Caco-2 (cell line): ENCODE data around the gene ANKDD1A. TPM values are rescaled to one million over a fixed set of nuclear protein-coding genes. Genes with fewer than 3 reads are reported as not detected.

Experiments used
- BruUV-seq: library from RNA; stranded (reverse); fragments of 400-500 nt; replicated peaks from 2 replicates; lab custom pipeline; 2021; lab: Mats Ljungman, UMichigan
- CTCF ChIA-PET: fragments of 300-600 bp; sonication (Branson Sonifier 250); formaldehyde crosslinking; loops from one replicate; lab custom pipeline; 2022; ENCODE audit warnings: antibody characterized with exemption; lab: Charles Lee
- POLR2A ChIA-PET: fragments of 300-600 bp; sonication (Branson Sonifier 250); formaldehyde crosslinking; loops from one replicate; lab custom pipeline; 2022; ENCODE audit warnings: antibody characterized with exemption; lab: Charles Lee
- DNase-seq, 2 experiments: peaks; one replicate each; pipeline versions ENCODE4 v3.0.0 to v3.0.0-alpha.2; 2020 to 2022
- H3K27me3 ChIP-seq: replicated peaks from 2 replicates; pipeline ENCODE4 v1.6.0; 2011; ENCODE audit warnings: low read length; ENCODE audit not compliant: control insufficient read depth, insufficient read depth
- H3K36me3 ChIP-seq: 2 replicates; pipeline ENCODE4 v1.5.1; 2011; ENCODE audit warnings: low read length; ENCODE audit not compliant: control insufficient read depth, insufficient read depth
- H3K4me1 ChIP-seq: fragments of 250-450 bp; sonication (Bioruptor Pico); 2 replicates; pipeline ENCODE4 v1.5.1; 2020; ENCODE audit warnings: mild to moderate bottlenecking
- H3K4me3 ChIP-seq: 2 replicates; pipeline ENCODE4 v1.5.1; 2011; ENCODE audit warnings: low read depth, mild to moderate bottlenecking, control low read depth, low read length
- H3K9me3 ChIP-seq: fragments of 250-450 bp; sonication (Bioruptor Pico); 2 replicates; pipeline ENCODE4 v1.5.1; 2020; ENCODE audit warnings: mild to moderate bottlenecking, moderate library complexity
- H3K27ac Mint-ChIP-seq: one replicate; pipeline ENCODE4 v1.8.0; 2022; ENCODE audit warnings: mixed read lengths; ENCODE audit not compliant: unreplicated experiment
- H3K27me3 Mint-ChIP-seq: one replicate; pipeline ENCODE4 v1.8.0; 2022; ENCODE audit warnings: mixed read lengths; ENCODE audit not compliant: insufficient read depth, unreplicated experiment
- H3K36me3 Mint-ChIP-seq: one replicate; pipeline ENCODE4 v1.8.0; 2022; ENCODE audit warnings: mild to moderate bottlenecking, mixed read lengths; ENCODE audit not compliant: insufficient read depth, unreplicated experiment
- H3K4me1 Mint-ChIP-seq: one replicate; pipeline ENCODE4 v1.8.0; 2022; ENCODE audit warnings: low read depth, mixed read lengths; ENCODE audit not compliant: unreplicated experiment
- H3K4me3 Mint-ChIP-seq: one replicate; pipeline ENCODE4 v1.8.0; 2022; ENCODE audit warnings: mild to moderate bottlenecking, moderate library complexity, mixed read lengths; ENCODE audit not compliant: unreplicated experiment
- H3K9me3 Mint-ChIP-seq: one replicate; pipeline ENCODE4 v1.8.0; 2022; ENCODE audit warnings: mixed read lengths; ENCODE audit not compliant: unreplicated experiment
- CTCF ChIP-seq, 2 experiments: fragments of 200-600 bp in 1 of 2; IDR thresholded peaks; 1 replicate in 1 of 2; 2 replicates in 1 of 2; pipeline versions ENCODE4 v1.5.1 to v1.8.0; 2011 to 2022; ENCODE audit warnings: antibody characterized with exemption in 1 of 2, control low read depth in 1 of 2, inconsistent platforms in 1 of 2, low read depth in 1 of 2, low read length in 1 of 2, mild to moderate bottlenecking in 1 of 2, moderate library complexity in 1 of 2; ENCODE audit not compliant: insufficient read depth in 1 of 2, severe bottlenecking in 1 of 2, unreplicated experiment in 1 of 2
- intact Hi-C: fragments of 100-400 bp; cut with micrococcal nuclease; formaldehyde crosslinking; loops from one replicate; pipeline ENCODE4 v1.10.0; 2022; ENCODE audit not compliant: unreplicated experiment
- total RNA-seq: library from RNA; stranded (reverse); gene quantifications from 2 replicates; pipeline ENCODE4 v1.2.3, GENCODE V29; 2022

Gene ANKDD1A
- total RNA-seq, 1 experiment from 2014 or later = 1.6 TPM

DNA sequence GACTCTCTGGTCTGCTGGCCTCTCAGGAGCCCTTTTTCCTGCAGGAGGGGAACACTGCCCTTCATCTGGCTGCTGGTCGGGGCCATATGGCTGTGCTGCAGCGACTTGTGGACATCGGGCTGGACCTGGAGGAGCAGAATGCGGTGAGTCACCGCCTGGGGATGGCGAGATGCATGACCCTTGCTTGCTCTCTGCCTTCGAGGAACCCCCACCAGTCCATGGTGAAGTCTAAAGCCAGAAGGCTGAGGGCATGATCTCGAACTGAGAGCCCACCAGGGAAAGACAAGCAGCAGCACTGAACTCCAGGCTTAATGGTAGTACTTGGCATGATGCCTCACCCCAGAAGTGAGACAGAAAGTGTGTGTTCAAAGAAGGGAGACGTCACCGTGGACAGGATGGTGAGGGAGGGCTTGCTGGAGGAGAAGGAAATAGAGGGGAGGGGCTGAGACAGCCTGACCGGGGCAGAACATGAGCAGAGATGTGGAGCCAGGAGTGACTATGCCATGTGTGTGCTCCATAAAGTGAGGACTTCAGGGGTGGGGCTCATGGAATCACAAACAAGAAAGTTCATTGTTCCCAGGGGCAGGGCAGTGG is 19.2 kb downstream of the ANKDD1A start:
- H3K9me3 Mint-ChIP-seq = no peaks in the 10 kb centered on the region
- no peaks in the 10 kb centered on the region for H3K36me3 Mint-ChIP-seq
- Histone ChIP-seq H3K9me3 (no peaks in the 10 kb centered on the region), H3K4me3 (no peak overlapping the region), H3K4me1 (no peaks in the 10 kb centered on the region), H3K27me3 (no peaks in the 10 kb centered on the region), H3K36me3 (no peaks in the 10 kb centered on the region)
- no TSS peak for BruUV-seq
- no peak overlapping the region for H3K4me3 Mint-ChIP-seq
- DNase-seq = no peak
- ChIA-PET POLR2A (no interaction called here), CTCF (no interaction called here)
- H3K4me1 Mint-ChIP-seq = no peaks in the 10 kb centered on the region
- no peak for TF ChIP-seq CTCF (IDR thresholded peaks at IDR 0.05; ENCODE audit: insufficient read depth in 1 of 2, low read depth in 1 of 2, low read length in 1 of 2, severe bottlenecking in 1 of 2, unreplicated experiment in 1 of 2)
- no peaks in the 10 kb centered on the region for H3K27me3 Mint-ChIP-seq
- intact Hi-C loops = no loop called here
- no peak overlapping the region for H3K27ac Mint-ChIP-seq

DNA sequence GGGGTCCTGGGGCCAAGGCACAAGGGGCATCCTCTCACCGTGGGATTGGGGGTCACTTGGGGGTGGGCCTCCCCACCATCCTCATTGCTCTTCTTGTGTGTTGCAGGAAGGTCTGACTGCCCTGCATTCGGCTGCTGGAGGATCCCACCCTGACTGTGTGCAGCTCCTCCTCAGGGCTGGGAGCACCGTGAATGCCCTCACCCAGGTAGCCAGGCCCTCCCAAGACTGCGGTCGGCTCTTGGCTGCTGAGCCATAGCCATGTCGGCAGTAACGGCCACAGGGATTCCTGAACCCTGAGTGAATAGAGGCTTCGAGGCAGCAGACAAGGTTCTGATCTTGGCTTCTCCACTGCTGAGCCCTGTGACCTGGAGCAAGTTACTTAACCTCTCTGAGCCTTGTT is 19.7 kb downstream of the ANKDD1A start:
- DNase-seq = no peak
- Mint-ChIP-seq H3K27me3 (no peaks in the 10 kb centered on the region), H3K9me3 (no peaks in the 10 kb centered on the region), H3K36me3 (no peaks in the 10 kb centered on the region), H3K4me1 (no peaks in the 10 kb centered on the region), H3K27ac (no peak overlapping the region), H3K4me3 (no peak overlapping the region)
- no peak for TF ChIP-seq CTCF (IDR thresholded peaks at IDR 0.05; ENCODE audit: insufficient read depth in 1 of 2, low read depth in 1 of 2, low read length in 1 of 2, severe bottlenecking in 1 of 2, unreplicated experiment in 1 of 2)
- H3K4me1 ChIP-seq = no peaks in the 10 kb centered on the region
- H3K36me3 ChIP-seq = no peaks in the 10 kb centered on the region
- no TSS peak for BruUV-seq
- intact Hi-C loops = no loop called here
- ChIA-PET CTCF (no interaction called here), POLR2A (no interaction called here)
- no peak overlapping the region for H3K4me3 ChIP-seq
- H3K27me3 ChIP-seq = no peaks in the 10 kb centered on the region
- no peaks in the 10 kb centered on the region for H3K9me3 ChIP-seq

- peaks cover 2% of the 10 kb centered on the region for H3K27me3 Mint-ChIP-seq
- BruUV-seq = no TSS peak
Measured at GRCh38 chr15:64934023-64934422, 22.3 kb downstream of the ANKDD1A start.

More at GRCh38 chr15:64934023-64934422, 22.3 kb downstream of the ANKDD1A start:
- no peaks in the 10 kb centered on the region for H3K9me3 ChIP-seq
- H3K36me3 ChIP-seq = no peaks in the 10 kb centered on the region
- Mint-ChIP-seq H3K4me1 (no peaks in the 10 kb centered on the region), H3K4me3 (no peak overlapping the region), H3K9me3 (no peaks in the 10 kb centered on the region), H3K27ac (no peak overlapping the region), H3K36me3 (no peaks in the 10 kb centered on the region)
- no peaks in the 10 kb centered on the region for H3K27me3 ChIP-seq
- ChIA-PET CTCF (no interaction called here), POLR2A (no interaction called here)
- intact Hi-C loops = no loop called here
- TF ChIP-seq CTCF (IDR thresholded peaks at IDR 0.05; ENCODE audit: insufficient read depth in 1 of 2, low read depth in 1 of 2, low read length in 1 of 2, severe bottlenecking in 1 of 2, unreplicated experiment in 1 of 2) = no peak
- no peak overlapping the region for H3K4me3 ChIP-seq
- no peaks in the 10 kb centered on the region for H3K4me1 ChIP-seq
- DNase-seq = no peak
